Cardiac septum (tissue), 1 donor: ENCODE data around the gene DNAJB5. TPM values are rescaled to one million over a fixed set of nuclear protein-coding genes. Genes with fewer than 3 reads are reported as not detected.
"Not testable (repeated sequence)": the region's sequence is repeated elsewhere in the genome, so short reads cannot be mapped to it uniquely, and the experiment has no call there.

ENCODE experiments used
- DNase-seq: peaks from one replicate; pipeline ENCODE4 v3.0.0-alpha.2; 2020; ENCODE audit warnings: low spot score
- intact Hi-C: fragments of 100-400 bp; cut with DNase I; formaldehyde crosslinking; loops from one replicate; pipeline ENCODE4 v1.14.0; 2022
- long read RNA-seq: library from polyadenylated mRNA; unstranded; transcript quantifications from one replicate; pipeline ENCODE4 v2.0.0, GENCODE V29; 2021
- total RNA-seq: library from RNA; stranded (reverse); fragmentation: NEBNext Ultra II Directional; extraction: Animal tissue kit (Norgen Biotek cat#: 25700); gene quantifications from one replicate; pipeline ENCODE4 v1.2.1, GENCODE V29; 2021
- donor health status: DM: no; HTN: no; CAD: no.

The DNAJB5 gene
- 133 TPM for total RNA-seq
- long read RNA-seq, full-length matches to known transcripts, result 48 of 97 reads
- long read RNA-seq, partial matches to known transcripts, result 5 of 97 reads
- long read RNA-seq, other reads (novel, unspliced or antisense), result 44 of 97 reads

GRCh38 chr9:34989003-34989945, at the start of gene DNAJB5:
Gene DNAJB5, plus strand, starts transcription at chr9:34989745. Its CDS starts 886 bp downstream, at chr9:34990631.
- intact Hi-C loops, result loop anchor here (10.0 kb wide), 2 partner anchors 234 to 284 kb away; no protein-coding TSS in a partner anchor
- DNase-seq, result peak; percentile 99

GRCh38 chr9:34939989-34940388, 49.6 kb upstream of the DNAJB5 start:
- intact Hi-C loops, DNase-seq: not testable (repeated sequence)

DNA sequence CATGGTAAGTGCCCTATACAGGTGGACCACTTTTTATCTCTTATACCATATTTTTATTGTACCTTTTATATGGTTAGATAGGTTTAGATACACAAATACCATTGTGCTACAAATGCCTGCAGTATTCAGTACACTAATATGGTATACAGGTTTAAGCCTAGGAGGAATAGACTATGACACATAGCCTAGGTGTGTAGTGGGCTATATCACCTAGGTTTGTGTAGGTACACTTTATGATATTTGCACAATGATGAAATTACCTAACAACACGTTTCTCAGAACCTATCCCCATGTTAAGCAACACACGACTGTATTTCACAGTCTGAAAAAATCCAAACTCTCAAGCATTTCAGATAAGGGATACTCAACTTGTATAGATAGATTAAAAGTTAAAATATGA, 41.1 kb upstream of the DNAJB5 start:
- intact Hi-C loops, result no loop called here
- no peak for DNase-seq

DNA sequence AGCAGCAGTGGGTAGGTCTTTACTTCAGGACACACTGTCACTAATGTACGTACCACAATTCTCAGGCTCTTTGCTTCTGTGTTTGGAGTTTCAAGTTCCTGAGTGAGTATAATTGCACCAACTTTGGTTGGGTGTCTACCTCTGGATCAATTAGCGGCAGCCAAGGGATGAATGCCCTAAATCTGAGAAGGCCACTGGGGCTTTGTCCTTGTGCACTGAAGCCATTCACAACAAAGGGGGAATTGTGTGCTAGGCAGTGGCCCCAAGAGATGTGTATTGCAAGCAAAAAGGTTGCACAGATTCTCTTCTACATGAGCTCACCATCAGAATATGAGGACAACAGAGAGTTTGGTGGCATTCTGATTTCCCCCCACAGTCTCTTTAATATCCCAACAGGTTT, 35.3 kb upstream of the DNAJB5 start:
- intact Hi-C loops, result no loop called here
- DNase-seq, result no peak

DNA sequence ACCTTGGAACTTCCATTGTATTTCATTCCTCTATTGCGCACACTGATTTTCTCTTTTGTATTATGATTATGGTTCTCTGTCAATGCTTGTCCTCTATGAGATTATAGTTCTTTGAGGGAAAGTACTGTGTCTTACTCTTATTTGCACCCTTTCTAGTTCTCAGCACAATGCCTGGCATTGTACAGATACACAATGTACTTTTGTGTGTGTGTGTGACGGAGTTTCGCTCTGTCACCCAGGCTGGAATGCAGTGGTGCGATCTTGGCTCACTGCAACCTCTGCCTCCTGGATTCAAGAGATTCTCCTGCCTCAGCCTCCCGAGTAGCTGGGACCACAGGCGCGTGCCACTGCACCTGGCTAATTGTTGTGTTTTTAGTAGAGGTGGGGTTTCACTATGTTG, 33.5 kb upstream of the DNAJB5 start:
- DNase-seq, intact Hi-C loops: not testable (repeated sequence)

GRCh38 chr9:34956648-34957047, 32.9 kb upstream of the DNAJB5 start:
- intact Hi-C loops, result no loop called here
- DNase-seq, result no peak

GRCh38 chr9:34957492-34958410, 31.8 kb upstream of the DNAJB5 start, which contains the start of gene PHF24:
Gene PHF24, plus strand, starts transcription at chr9:34958285. Its CDS starts 13,014 bp downstream, at chr9:34971299.
- intact Hi-C loops, result no loop called here
- DNase-seq, result no peak

GRCh38 chr9:34958411-34958982, 31.0 kb upstream of the DNAJB5 start:
- no peak for DNase-seq
- intact Hi-C loops, result no loop called here

DNA sequence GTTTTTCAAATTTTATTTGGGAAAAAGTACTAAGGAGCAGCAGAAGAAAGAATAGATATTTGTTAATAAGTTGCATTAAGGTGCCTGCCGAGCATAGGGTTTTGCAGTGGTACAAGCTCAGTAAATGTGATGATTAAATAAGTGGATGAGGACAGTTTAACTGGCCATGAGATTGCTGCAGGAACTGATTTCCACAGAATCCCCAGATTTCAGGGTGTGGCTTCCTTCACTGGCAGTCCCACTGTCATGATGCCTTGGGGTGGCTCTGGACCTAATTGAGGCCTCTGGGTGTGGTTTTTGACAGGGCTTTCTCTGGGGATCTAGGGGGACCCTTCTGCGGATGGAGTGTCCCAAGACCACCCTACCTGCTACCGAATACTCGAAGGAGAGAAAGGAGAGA, 30.1 kb upstream of the DNAJB5 start:
- intact Hi-C loops, result no loop called here
- no peak for DNase-seq

GRCh38 chr9:34961574-34962490, 27.7 kb upstream of the DNAJB5 start:
- DNase-seq, result no peak
- intact Hi-C loops, result no loop called here

- intact Hi-C loops, result no loop called here
These were observed 27.0 kb upstream of the DNAJB5 start for GRCh38 chr9:34962546-34962945.

GRCh38 chr9:34963552-34963951, 26.0 kb upstream of the DNAJB5 start:
- DNase-seq, result no peak
- intact Hi-C loops, result no loop called here

More at GRCh38 chr9:34962546-34962945, 27.0 kb upstream of the DNAJB5 start:
- no peak for DNase-seq

- no peak for DNase-seq
- intact Hi-C loops, result no loop called here
These were observed 25.1 kb upstream of the DNAJB5 start for GRCh38 chr9:34964458-34964857.

GRCh38 chr9:34971146-34971811, 18.3 kb upstream of the DNAJB5 start:
- intact Hi-C loops, result no loop called here
- no peak for DNase-seq

GRCh38 chr9:34974664-34975063, 14.9 kb upstream of the DNAJB5 start:
- DNase-seq, result no peak
- intact Hi-C loops, result no loop called here

DNA sequence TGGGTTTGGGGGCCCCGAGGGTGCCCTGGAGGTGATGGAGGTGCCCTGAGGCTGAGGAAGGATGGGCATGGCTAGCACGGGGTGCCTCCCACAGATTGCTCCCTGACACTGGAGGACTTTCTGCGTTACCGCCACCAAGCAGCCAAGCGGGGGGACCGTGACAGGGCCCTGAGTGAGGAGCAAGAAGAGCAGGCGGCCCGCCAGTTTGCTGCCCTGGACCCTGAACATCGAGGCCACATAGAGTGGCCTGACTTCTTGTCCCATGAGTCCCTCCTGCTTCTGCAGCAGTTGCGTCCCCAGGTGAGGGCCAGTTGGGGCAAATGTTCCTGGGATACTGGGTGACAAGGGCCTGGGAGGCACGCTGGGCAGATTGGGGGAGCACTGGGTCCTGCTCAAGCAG, 13.1 kb upstream of the DNAJB5 start:
- DNase-seq, result no peak
- intact Hi-C loops, result no loop called here

DNA sequence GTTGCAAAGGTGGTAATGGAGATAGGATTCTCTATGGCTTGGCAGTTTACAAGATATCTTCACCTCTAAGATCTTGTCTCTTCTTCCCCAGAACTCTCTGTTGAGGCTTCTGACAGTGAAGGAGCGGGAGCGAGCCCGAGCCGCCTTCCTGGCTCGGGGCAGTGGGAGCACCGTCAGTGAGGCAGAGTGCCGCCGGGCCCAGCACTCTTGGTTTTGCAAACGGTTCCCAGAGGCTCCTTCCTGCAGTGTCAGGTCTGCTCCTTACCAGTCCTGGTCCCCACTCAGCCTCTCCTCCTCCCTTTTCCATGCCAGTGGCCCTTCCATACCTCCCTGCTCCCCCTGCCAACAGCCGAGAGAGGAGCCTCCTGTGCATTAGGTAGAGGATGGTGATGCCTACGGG, 12.6 kb upstream of the DNAJB5 start:
- intact Hi-C loops, result no loop called here
- DNase-seq, result no peak

DNA sequence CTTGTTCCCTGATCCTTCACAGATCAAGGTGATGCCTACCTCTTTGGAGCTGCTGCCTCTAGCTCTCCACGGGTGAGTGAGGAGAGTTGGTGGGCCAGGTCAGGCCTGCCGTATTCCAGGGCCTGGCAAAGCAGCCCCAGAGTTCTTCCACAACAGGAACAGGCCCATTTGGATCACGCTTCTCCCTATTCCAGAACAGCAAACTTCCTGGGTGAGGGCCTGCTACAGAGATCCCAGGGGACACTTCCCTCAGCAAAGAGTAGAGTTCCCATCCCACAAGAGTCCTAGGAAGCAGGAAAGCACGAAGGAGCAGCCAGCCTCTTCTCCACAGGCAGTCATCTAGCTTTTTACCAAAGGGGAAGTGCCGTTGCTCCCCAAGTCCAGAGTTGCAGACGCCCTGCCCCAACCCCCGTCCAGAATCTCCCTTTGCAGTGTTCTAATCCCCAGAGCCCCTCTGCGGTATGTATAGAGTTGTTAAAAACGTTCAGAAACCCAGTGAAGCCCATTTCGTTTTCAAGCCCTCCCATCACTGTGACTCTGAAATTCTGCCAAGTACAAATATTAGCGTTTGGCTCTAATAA, 9.3 kb upstream of the DNAJB5 start:
- DNase-seq, result no peak
- intact Hi-C loops, result loop anchor here (10.0 kb wide), 2 partner anchors 225 to 275 kb away; no protein-coding TSS in a partner anchor
